ENCODE data around the gene ENPP1. TPM values are rescaled to one million over a fixed set of nuclear protein-coding genes. Genes with fewer than 3 reads are reported as not detected.

The ENPP1 gene
- total and polyA plus RNA-seq, 2 donors (not counting 1 experiment from before 2014, with no cell fraction given): 0.13 to 0.42 TPM

GRCh38 chr6:131849799-131850198 lies 42.0 kb downstream of the ENPP1 start:
- Mint-ChIP-seq H3K27me3 (peaks cover 13% of the 10 kb centered on the region), H3K4me3 (no peak overlapping the region), H3K4me1 (no peaks in the 10 kb centered on the region), H3K9me3 (ENCODE audit: insufficient read depth) (no peaks in the 10 kb centered on the region), H3K27ac (no peak overlapping the region)
- TF ChIP-seq CTCF (IDR thresholded peaks at IDR 0.05) (no peak), EZH2 (IDR thresholded peaks at IDR 0.05; ENCODE audit: borderline replicate concordance, insufficient read depth, low read depth, low read length, poor library complexity, severe bottlenecking) (no peak)
- Histone ChIP-seq H3K9ac (ENCODE audit: low read length) (no peak overlapping the region), H3K4me2 (replicated peaks; ENCODE audit: low read depth, low read length, poor library complexity, severe bottlenecking) (no peak overlapping the region), H4K20me1 (ENCODE audit: control insufficient read depth, insufficient read depth, low read length, poor library complexity, severe bottlenecking) (no peaks in the 10 kb centered on the region), H3K27me3 (replicated peaks in 1 of 4; ENCODE audit: control extremely low read depth in 1 of 4, control insufficient read depth in 3 of 4, insufficient read depth in 4 of 4, low read length in 3 of 4) (peaks cover 0 to 4% (median 0%) of the 10 kb centered on the region in 4 experiments), H3K9me3 (ENCODE audit: control extremely low read depth in 1 of 3, control insufficient read depth in 2 of 3, insufficient read depth in 1 of 3, low read length in 2 of 3) (no peaks in the 10 kb centered on the region), H2AFZ (ENCODE audit: insufficient read depth, low read depth, low read length, poor library complexity, severe bottlenecking) (no peak overlapping the region), H3K36me3 (replicated peaks in 1 of 2; ENCODE audit: control extremely low read depth in 1 of 2, control insufficient read depth in 1 of 2, extremely low read depth in 1 of 2, insufficient read depth in 2 of 2, low read length in 1 of 2) (no peaks in the 10 kb centered on the region), H3K79me2 (ENCODE audit: control insufficient read depth, insufficient read depth, low read length) (no peaks in the 10 kb centered on the region), H3K4me3 (ENCODE audit: control extremely low read depth in 1 of 5, extremely low read depth in 1 of 5, insufficient read depth in 1 of 5, low read depth in 2 of 5, low read length in 4 of 5) (no peak overlapping the region), H3K27ac (ENCODE audit: low read length in 2 of 2) (no peak overlapping the region), H3K4me1 (ENCODE audit: control insufficient read depth in 2 of 2, insufficient read depth in 2 of 2, low read length in 2 of 2) (no peaks in the 10 kb centered on the region)
- DNase-seq (no peak), ATAC-seq (ENCODE audit: low read depth) (no peak)
- intact Hi-C loops (cut with micrococcal nuclease): no loop called here
- ChIA-PET CTCF (interaction anchor here (1.1 kb wide), 1 partner anchor 60 kb away, joined by 3 read pairs; no protein-coding TSS in a partner anchor), POLR2A (no interaction called here)
- WGBS (ENCODE audit: insufficient coverage): 100% methylated on average over 5 of the region's 6 CpGs

GRCh38 chr6:131851049-131851769 lies 43.4 kb downstream of the ENPP1 start:
- Histone ChIP-seq H3K79me2 (ENCODE audit: control insufficient read depth, insufficient read depth, low read length) (no peaks in the 10 kb centered on the region), H3K36me3 (replicated peaks in 1 of 2; ENCODE audit: control extremely low read depth in 1 of 2, control insufficient read depth in 1 of 2, extremely low read depth in 1 of 2, insufficient read depth in 2 of 2, low read length in 1 of 2) (no peaks in the 10 kb centered on the region), H3K27ac (ENCODE audit: low read length in 2 of 2) (no peak overlapping the region), H3K27me3 (replicated peaks in 1 of 4; ENCODE audit: control extremely low read depth in 1 of 4, control insufficient read depth in 3 of 4, insufficient read depth in 4 of 4, low read length in 3 of 4) (peaks cover 0 to 4% (median 0%) of the 10 kb centered on the region in 4 experiments), H3K4me2 (replicated peaks; ENCODE audit: low read depth, low read length, poor library complexity, severe bottlenecking) (no peak overlapping the region), H3K4me1 (ENCODE audit: control insufficient read depth in 2 of 2, insufficient read depth in 2 of 2, low read length in 2 of 2) (no peaks in the 10 kb centered on the region), H3K9ac (ENCODE audit: low read length) (no peak overlapping the region), H3K4me3 (ENCODE audit: control extremely low read depth in 1 of 5, extremely low read depth in 1 of 5, insufficient read depth in 1 of 5, low read depth in 2 of 5, low read length in 4 of 5) (no peak overlapping the region), H4K20me1 (ENCODE audit: control insufficient read depth, insufficient read depth, low read length, poor library complexity, severe bottlenecking) (no peaks in the 10 kb centered on the region), H3K9me3 (ENCODE audit: control extremely low read depth in 1 of 3, control insufficient read depth in 2 of 3, insufficient read depth in 1 of 3, low read length in 2 of 3) (no peaks in the 10 kb centered on the region), H2AFZ (ENCODE audit: insufficient read depth, low read depth, low read length, poor library complexity, severe bottlenecking) (no peak overlapping the region)
- intact Hi-C loops (cut with micrococcal nuclease): no loop called here
- ChIA-PET POLR2A (no interaction called here), CTCF (no interaction called here)
- Mint-ChIP-seq H3K27ac (no peak overlapping the region), H3K4me3 (no peak overlapping the region), H3K27me3 (peaks cover 7% of the 10 kb centered on the region), H3K9me3 (ENCODE audit: insufficient read depth) (no peaks in the 10 kb centered on the region), H3K4me1 (no peaks in the 10 kb centered on the region)
- ATAC-seq (ENCODE audit: low read depth) (no peak), DNase-seq (no peak)
- 90% methylated on average over 2 of the region's 8 CpGs for WGBS (ENCODE audit: insufficient coverage)
- TF ChIP-seq EZH2 (IDR thresholded peaks at IDR 0.05; ENCODE audit: borderline replicate concordance, insufficient read depth, low read depth, low read length, poor library complexity, severe bottlenecking) (no peak), CTCF (IDR thresholded peaks at IDR 0.05) (no peak)
